SHP77 treated with DMSO at 0.1 percent for 48 hours (cell line): ENCODE results near the gene PPP1R18.
"Not testable (repeated sequence)": the region's sequence is repeated elsewhere in the genome, so short reads cannot be mapped to it uniquely, and the experiment has no call there.

Experiments used
- DNase-seq: peaks from one replicate; lab custom pipeline; 2025; lab: John Stamatoyannopoulos, UW

Gene PPP1R18

GRCh38 chr6:30686009-30686907 is at the start of gene PPP1R18:
Gene PPP1R18 (minus strand): TSS chr6:30686645. CDS start chr6:30686018, 627 bp downstream.
- no peak for DNase-seq

- no peak for DNase-seq
Measured at GRCh38 chr6:30735668-30736314, 49.3 kb upstream of the PPP1R18 start.

GRCh38 chr6:30732237-30732943 is 45.9 kb upstream of the PPP1R18 start:
- no peak for DNase-seq

GRCh38 chr6:30730601-30731435 is 44.4 kb upstream of the PPP1R18 start:
- peak; percentile 72 for DNase-seq

- no peak for DNase-seq
Measured at GRCh38 chr6:30727920-30728553, 41.6 kb upstream of the PPP1R18 start.

GRCh38 chr6:30726506-30727413 is 40.3 kb upstream of the PPP1R18 start:
- DNase-seq = no peak

GRCh38 chr6:30725713-30726505 is 39.5 kb upstream of the PPP1R18 start:
- DNase-seq = no peak

- DNase-seq = no peak
Measured at GRCh38 chr6:30724906-30725667, 38.6 kb upstream of the PPP1R18 start.

- not testable (repeated sequence) for DNase-seq
Measured at GRCh38 chr6:30723843-30724741, 37.6 kb upstream of the PPP1R18 start.

GRCh38 chr6:30723159-30723842 is 36.9 kb upstream of the PPP1R18 start:
- DNase-seq = not testable (repeated sequence)

- peak; percentile 29 for DNase-seq
Measured at GRCh38 chr6:30722280-30723112, 36.1 kb upstream of the PPP1R18 start.

GRCh38 chr6:30722025-30722279 is 35.5 kb upstream of the PPP1R18 start:
- not testable (repeated sequence) for DNase-seq

GRCh38 chr6:30721198-30722024 is 35.0 kb upstream of the PPP1R18 start:
- DNase-seq = peak; percentile 41

- peak; percentile 21 for DNase-seq
Measured at GRCh38 chr6:30720738-30721197, 34.3 kb upstream of the PPP1R18 start.
